ENCODE measurements around the gene ZBTB1.
"Not testable (repeated sequence)": the region's sequence is repeated elsewhere in the genome, so short reads cannot be mapped to it uniquely, and the experiment has no call there.

ZBTB1 gene

DNA sequence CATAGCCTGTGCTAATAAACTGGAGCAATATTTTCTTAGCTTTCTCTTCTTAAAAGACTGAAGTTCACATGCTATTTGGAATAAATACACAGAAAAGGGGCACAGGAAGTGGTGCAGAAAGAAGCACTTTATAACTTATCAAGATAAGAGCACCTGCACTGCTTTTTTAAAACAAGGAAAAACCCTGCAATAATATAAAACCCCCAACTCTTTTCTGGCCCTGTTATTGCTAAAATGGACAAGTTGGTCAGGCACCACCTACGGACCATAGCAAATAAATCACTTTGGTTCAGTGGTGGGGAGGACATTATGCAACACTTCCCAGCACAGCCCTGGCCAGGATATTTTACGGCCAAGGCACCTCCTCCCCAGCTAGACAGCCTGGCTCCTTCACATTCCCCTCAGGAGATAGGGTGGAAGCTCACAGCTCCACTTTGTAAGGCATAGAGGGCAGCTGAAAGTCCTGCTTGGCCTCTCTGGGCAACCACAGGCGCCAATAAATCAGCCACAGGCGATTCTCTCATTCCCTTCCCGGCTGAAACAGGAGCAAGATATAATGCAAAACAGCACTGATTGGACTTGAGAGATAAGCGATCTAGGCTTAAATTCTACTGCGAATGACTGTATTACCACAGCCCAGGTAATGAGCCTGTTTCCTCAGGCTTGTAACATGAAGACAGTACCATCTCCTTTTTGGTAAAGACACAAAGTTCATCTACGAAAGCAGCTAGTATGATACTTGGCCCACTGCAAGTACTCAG is 3.0 kb upstream of the ZBTB1 start:
- no peak for ATAC-seq

DNA sequence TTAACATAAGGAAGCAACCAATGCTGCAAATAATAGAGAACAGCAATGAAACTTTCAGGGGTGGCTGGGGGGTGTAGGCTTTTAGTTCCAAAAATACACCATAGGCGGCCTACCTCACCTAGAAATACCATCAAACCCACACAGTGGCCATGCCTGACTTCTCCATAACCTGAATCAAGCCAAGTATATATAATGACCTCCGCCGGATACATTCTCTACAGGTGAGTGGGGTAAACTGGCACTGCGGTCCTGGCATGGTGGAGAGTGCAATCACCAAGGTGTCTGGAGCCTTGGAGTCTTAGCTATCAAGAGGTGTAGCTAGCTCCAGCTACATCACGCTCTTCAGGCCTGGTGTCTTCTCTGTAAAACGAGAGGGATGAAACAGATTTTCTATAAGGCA is 2.1 kb upstream of the ZBTB1 start:
- ATAC-seq: no peak

DNA sequence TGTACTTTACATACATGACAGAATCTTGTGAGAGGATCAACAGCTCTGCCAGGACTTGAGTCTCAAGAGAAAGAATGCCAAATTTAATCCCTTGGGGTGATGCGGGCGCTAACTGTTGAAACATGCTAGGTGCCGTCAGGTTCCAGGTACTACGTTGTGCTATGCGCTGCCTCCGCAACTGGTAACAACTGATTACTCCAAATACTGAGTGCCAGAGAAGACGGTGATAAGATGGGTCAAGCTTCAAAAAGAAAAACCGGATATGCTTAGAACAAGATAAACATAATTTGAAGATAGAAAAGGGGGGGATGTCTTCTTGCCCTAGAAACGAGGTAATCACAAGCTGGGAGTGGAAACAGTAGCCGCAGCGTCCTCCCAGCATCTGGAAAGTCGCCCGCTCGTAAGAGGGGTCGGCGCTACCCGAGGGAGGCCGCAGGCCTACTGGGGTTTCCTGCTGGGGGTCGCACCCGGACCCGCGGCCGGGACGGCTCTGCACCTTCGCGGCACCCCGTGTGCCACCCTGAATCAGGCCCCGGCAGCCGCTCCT is 1.6 kb upstream of the ZBTB1 start:
- no peak for ATAC-seq

DNA sequence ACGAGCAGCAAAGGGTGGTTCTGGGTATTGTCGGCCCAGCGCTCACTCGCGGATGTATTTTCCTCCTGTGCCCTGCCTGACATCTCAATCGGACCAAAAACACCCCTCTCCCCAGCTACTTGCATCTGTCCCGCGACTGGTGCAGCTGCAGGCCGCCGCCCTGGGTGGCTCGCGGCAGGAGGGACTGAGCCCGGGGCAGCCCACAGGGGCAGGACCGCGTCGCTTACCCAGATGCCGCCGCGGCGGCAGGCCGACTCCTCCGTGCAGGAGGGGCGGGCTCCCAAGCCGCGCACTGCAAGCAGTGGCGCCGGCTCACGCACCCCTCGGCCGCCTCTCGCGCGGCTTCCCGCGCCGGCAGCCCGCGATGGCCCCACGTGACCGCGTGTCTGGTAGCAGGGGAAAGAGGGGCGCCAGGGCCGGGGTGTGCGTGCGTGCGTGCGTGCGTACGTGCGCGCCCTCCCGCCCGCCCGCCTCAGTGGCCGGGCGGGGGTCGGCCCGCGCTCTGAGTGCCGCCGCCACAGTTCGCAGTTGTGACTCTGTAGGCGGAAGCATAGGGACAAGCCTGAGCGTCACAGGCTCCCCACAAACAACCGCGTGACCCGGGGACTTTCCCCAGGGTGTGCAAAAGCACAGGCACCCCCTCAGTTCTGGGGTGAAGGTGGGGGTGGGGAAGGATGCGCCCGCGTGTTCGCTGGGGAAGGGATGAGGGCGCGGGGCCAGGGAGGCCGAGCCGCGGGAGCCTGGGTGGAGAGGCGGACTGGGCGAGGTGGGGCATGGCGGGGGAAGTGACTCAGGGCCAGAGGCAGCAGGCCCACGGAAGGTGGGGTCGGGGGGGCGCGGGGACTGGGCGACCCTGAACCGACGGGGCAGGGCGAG is 898 bp upstream of the ZBTB1 start, which contains the start of gene ZBTB25:
Gene ZBTB25 (minus strand): TSS at position 405 of the 876 bp plus-strand sequence. CDS start 13,305 bp downstream, outside the sequence.
- peak; percentile 67 to 71 for ATAC-seq

DNA sequence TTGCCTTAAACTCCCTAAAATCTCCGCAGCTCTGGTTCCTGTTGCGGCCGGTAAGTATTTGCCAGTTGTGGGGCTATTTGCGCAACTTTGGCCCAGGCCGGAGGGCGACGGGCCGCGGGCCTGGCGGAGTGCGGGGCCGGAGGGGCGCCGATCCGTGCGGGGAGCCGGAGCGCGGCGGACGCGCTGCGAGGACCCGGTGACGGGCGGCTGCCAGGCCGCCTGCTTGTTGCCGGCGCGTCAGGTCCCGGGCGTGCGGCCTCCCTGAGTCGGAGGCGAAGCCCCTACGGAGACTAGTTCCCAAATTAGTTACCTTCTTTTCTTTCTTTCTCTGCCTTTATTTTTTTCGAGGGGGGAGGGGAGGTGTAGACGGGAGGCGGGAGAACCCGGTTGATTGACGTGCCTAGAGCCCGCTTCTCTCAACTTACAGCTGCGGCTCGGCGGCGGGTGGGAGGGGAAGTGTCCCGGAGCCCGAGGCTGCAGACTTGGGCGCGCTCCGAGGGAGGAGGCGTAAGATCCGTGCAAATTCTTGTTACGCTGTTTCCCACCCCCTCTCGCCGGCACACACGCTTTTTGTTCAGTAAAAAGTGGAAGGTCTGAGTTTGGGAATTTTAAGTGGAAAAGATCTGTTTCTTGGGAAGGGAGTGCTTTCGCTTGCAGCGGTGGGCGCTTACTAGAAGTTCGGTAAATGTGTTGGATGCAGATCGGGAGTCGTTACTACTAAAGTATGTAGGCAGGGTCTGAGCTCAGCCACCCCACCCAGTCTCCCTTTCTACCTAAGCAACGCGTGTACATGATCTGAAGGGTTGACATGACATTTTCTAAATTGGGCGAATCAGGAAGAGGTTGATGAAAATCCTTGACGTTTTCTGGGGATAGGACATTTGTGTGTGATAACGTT is 576 bp downstream of the ZBTB1 start:
- peak; percentile 16 to 23 for ATAC-seq

DNA sequence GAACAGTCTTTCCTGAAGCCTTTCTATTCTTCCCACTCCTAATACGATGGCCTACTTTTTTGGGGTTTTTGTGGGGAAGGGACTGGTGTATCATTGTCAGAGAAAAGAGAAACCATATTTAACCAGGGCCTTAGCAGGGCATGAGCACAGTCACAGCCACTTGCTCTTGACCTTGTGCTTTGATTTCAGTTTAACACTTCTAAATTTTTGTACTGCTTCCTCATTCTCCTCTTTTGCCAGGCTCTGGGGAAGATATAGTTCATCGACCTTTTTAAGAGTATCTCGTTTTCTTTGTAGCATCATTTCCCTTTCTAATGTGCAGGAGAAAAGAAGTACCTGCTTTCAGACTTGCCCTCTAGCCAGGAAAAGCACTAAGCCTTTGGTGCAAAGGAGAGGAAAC is 2.2 kb downstream of the ZBTB1 start:
- no peak for ATAC-seq

DNA sequence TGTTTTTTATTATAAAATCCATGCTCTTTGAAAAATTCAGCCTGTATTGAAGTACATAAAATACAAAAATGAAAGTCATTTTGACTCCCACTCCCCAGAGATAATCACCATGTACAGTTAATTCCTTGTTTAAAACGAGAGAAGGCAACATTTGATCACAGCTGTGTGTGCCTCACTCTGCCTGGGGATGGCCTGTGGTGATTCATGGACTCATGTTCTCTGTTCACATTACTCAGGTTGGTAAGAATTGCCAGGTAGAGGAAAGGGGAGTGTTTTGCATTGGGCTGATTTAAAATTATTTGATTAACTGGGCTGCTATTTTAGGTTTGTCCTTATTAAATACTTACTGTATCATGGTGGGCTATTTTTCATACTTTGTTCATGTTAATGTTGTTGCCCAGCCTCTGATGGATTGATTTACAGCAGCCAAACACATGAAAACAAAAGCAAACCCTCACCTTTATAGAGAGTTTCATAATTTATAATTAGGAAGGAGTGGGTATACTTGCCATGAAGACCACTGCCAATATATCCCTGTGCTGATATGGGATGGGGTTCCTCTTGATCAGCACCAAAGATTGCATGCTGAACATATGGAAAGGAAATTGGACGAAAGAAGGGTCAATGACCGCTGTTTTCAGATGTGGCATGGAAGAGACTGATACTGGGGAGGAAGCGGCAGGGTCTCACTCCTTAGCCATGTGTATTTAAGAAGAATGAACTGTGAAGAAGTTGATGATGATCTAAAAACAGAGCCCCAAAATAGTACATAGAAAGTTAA is 3.0 kb downstream of the ZBTB1 start:
- peak; percentile 7 to 13 for ATAC-seq

DNA sequence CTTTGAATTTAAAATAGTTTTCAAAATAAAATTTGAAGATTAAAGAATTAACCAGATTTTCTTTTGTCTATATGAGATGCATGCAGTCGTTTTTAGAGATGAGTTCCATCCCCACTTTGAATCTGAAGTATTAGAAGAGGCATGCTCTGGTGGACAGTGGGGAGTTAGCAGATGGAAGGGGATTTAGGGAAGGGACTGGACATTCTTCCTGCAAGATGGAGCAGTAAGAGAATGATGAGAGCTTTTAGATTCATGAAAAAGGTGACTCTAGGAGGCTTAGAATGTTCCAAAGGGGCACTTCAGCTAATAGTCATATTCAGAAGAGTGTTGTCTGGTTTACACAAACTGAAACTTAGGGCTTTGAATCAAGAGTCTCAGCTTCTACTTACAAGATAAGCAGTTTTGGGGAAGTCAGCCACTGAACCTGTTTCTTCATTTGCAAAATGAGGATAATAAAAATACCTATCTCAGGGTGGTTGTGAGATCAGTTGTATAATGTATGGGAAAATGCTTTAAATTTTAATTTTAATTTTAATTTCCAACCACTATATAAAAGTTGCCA is 3.7 kb downstream of the ZBTB1 start:
- ATAC-seq: no peak

DNA sequence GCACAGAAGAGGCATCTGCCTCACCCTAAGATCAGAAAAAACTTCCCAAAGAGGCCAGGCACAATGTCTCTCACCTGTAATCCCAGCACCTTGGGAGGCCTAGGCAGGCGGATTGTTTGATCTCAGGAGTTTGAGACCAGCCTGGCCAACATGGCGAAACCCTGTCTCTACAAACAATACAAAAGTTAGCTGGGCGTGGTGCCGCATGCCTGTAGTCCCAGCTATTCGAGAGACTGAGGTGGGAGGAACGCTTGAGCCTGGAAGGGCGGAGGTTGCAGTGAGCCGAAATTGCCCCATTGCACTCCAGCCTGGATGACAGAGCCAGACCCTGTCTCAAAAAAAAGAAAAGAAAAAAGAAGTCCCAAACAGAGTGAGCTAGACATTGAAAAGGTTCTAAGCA is 4.5 kb downstream of the ZBTB1 start:
- ATAC-seq: no peak

DNA sequence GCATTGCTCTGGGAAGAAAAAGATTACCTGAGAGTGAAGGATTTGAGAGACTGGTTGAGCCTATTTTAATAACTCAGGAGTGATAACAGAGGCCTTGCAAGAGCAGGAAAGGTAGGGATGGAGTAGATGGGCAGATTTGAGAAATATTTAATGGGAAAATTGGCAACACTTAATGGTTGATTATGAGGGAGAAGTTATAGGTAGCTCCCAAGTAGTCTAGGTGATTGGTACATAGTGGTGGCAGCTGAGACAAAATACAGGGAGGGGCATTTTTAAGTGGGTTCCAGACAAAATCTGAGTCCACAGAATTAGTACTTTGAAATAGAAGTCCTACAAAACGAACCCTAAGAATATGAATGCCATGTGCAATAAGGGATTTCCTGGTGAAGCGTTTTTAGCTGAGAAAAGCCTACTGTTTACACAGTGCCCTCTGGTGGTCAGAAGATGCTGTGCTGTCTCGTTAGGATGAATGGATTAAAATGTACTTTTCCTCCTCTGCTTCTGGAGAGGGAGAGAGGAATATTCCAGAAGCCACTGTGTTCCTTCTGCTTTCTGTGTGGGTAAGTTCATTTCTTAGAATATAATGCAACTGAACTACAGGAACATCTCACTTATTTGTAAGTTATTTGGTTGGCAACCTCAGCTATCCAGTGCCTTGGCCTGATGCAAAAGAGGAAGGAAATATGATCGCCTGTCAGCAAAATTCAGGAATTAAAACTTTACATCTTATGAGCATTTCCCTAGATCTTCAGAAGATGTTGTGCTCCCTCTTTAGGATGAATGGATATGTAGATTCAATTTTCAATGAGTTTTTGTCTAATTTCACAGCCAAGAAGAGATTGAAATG is 6.5 kb downstream of the ZBTB1 start:
- no peak for ATAC-seq

DNA sequence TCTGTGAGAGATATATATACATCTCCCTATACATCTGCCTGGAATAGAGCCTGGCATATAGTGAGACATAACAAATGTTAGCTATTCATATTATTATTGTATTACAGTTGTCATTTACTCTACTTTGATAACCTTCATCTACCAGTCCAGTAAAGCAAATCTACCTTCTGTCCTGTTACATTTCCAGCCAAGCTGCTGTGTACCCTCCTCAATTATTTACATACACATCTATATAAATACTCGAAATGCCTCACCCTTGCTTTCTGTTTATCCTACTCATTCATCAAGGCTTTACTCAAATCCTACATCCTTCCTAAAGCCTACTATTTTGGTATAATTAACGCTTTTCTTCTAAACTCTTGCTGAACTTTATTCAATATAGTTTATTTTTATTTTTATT is 8.7 kb downstream of the ZBTB1 start:
- ATAC-seq: no peak

DNA sequence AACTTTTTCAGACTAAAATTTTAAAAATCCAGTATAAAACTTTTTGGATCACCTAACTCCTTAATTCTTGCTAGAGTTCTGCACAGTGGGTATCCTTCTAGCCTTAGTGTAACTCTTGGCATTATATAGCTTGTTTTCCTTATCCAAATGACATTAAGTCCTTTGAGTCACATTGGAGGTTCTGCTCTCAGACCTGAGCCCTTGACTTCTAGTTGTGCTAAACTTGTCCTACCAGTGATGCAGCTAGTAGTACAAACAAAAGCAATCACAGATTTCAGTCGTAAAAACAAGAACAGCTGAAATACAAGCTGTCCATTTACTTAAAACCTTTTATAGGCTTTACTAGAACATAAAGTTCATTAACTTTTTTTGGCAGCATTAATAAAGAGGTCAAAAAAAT is 10.5 kb downstream of the ZBTB1 start:
- no peak for ATAC-seq

DNA sequence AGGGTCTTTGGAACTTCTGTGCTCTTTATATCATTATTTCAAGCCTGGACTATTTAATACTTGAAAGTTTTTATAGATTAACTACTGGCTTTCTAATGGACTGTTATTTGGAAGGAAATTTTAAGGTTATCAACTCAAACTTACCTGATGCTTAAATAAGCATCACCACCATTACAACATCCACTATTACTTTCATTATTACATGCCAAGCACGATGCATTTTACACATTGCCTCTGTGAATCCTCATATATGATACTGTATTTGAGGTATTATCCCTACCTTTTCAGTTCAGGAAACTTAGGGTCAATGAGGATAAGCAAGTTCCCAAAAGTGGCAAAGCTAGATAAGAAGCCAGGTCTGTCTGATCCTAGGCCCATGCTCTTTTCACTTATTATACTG is 12.4 kb downstream of the ZBTB1 start:
- ATAC-seq: peak in 1 of 2 donors; percentile 37

DNA sequence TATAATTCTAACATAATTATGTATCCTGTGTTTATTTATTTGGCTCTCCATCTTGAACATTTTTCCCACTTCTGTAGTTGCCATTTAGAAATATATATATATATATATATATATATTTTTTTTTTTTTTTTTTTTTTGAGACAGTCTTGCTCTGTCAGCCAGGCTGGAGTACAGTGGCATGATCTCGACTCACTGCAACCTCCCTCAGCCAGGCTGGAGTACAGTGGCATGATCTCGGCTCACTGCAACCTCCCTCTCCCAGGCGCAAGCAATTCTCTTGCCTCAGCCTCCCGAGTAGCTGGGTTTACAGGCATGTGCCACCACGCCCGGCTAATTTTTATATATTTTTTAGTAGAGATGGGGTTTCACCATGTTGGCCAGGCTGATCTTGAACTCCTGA is 13.1 kb downstream of the ZBTB1 start:
- not testable (repeated sequence) for ATAC-seq

DNA sequence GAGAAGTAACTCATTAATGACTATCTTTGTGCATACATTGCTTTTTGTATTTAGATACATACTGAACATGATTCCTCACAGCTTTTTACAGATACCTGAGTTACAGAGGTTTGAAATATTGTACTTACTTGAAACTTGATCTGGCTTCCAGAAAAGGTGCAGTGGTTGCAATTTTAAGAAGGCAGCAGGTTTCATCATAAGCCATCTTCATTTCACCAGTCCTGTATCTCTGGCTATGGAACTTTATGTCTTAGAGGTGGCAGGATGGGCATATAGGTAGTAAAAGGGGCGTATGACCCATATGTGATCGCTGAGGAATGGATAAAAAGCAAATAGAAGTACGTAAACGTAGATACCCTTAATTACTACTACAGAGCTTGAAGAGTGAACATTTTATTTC is 13.7 kb downstream of the ZBTB1 start:
- ATAC-seq: no peak

DNA sequence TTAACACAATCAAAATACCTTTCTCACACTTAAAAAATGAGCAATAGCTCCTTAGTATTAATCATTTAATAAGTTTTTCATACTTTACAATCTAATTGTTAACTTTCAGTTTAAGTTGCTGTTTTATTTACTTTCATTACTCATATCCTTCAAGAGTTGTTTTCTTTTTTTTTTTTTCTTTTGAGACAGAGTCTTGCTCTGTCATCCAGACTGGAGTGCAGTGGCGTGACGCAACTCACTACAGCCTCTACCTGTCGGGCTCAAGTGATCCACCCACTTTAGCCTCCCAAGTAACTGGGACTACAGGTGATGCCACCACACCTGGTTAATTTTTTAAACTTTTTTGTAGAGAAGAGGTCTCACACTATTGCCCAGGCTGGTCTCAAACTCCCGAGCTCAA is 16.1 kb downstream of the ZBTB1 start:
- ATAC-seq: peak; percentile 74 to 78

DNA sequence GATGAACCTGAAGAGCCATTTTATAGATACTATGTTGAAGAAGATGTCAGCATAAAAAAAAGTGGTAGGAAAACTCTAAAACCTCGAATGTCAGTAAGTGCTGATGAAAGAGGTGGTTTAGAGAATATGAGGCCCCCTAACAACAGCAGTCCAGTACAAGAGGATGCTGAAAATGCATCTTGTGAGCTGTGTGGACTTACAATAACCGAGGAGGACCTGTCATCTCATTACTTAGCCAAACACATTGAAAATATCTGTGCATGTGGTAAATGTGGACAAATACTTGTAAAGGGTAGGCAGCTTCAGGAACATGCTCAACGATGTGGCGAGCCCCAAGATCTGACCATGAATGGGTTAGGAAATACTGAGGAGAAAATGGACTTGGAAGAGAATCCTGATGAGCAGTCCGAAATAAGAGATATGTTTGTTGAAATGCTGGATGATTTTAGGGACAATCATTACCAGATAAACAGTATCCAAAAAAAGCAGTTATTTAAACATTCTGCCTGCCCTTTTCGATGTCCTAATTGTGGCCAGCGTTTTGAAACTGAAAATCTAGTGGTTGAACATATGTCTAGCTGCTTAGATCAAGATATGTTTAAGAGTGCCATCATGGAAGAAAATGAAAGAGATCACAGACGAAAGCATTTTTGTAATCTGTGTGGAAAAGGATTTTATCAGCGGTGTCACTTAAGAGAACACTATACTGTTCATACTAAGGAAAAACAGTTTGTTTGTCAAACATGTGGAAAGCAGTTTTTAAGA is 18.2 kb downstream of the ZBTB1 start:
- ATAC-seq: no peak

DNA sequence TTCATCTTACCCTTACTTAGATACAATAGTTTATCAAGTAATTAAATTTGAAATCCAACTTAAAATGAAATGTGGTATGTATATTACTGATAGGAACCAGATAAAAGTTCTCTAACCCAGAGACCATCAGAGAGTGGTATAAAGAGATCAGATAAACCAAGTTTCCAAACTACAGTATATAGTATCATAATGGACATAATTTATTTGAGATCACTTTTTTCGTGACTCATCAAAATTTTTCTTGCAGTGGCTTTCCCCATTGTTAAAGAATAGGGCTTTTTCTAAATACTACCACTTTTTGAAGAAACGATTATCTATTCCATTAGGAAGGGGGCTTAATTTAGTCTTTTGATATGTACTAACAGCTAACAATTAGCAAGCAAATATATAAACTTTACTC is 20.8 kb downstream of the ZBTB1 start:
- ATAC-seq: no peak

DNA sequence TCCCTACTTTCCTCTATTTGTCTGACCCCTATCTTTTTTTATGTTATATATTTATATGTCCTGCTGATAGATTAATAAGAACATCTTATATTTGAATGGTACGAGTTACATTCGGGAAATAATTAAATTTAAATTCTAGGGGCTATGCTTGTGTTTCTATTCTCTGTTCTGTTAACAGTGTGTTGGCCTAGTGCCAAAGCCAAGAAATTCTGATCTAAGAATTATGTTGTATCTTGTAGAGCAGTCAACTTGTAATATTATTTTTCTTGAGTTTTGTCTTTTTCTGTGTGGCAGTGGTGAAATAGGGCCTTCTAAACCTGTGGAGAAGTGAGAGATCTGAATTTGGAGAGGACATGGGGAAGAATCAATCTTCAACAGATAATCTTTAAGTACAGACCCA is 27.0 kb downstream of the ZBTB1 start:
- no peak for ATAC-seq

Measured in activated CD4-positive, CD25-positive, alpha-beta regulatory T cell treated with anti-CD3 and anti-CD28 coated beads, Interleukin-2, amount 50 U/mL, for 24 hours (primary cell).